ENCODE data around the gene DMBX1.

DMBX1 gene

DNA sequence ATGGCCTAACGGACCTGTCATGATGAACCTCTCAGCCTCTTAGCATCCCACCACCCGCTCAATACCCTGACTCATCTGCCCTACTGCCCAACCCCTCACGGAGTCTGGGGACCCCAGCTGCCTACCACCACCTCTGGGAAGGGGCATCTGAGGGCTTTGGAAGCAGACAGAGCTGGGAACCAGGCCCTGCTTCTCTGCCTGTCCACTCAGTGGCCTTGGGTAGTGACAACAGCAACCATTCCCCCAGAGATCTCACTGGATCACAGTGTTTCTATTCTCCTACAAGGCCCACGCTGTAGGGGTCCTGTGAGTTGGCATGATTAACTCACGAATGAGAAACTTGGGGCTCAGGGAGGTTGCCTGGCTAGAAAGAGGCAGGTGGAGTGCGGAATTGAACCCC is 32.5 kb upstream of the DMBX1 start:
- Histone ChIP-seq H3K36me3 (replicated peaks) (no peaks in the 10 kb centered on the region), H3K27ac (no peak overlapping the region), H3K4me3 (ENCODE audit: low read depth, low read length) (no peak overlapping the region), H3K27me3 (replicated peaks) (peaks cover 52% of the 10 kb centered on the region)
- in situ Hi-C loops (cut with HindIII; ENCODE audit: low pct_ligation_motif_present, low sequenced_read_pairs), result no loop called here
- TF ChIP-seq, protein P1, sequence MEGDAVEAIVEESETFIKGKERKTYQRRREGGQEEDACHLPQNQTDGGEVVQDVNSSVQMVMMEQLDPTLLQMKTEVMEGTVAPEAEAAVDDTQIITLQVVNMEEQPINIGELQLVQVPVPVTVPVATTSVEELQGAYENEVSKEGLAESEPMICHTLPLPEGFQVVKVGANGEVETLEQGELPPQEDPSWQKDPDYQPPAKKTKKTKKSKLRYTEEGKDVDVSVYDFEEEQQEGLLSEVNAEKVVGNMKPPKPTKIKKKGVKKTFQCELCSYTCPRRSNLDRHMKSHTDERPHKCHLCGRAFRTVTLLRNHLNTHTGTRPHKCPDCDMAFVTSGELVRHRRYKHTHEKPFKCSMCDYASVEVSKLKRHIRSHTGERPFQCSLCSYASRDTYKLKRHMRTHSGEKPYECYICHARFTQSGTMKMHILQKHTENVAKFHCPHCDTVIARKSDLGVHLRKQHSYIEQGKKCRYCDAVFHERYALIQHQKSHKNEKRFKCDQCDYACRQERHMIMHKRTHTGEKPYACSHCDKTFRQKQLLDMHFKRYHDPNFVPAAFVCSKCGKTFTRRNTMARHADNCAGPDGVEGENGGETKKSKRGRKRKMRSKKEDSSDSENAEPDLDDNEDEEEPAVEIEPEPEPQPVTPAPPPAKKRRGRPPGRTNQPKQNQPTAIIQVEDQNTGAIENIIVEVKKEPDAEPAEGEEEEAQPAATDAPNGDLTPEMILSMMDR (IDR thresholded peaks at IDR 0.05; ENCODE audit: low read depth, low read length, missing control alignments), result no peak
- no peak for DNase-seq

DNA sequence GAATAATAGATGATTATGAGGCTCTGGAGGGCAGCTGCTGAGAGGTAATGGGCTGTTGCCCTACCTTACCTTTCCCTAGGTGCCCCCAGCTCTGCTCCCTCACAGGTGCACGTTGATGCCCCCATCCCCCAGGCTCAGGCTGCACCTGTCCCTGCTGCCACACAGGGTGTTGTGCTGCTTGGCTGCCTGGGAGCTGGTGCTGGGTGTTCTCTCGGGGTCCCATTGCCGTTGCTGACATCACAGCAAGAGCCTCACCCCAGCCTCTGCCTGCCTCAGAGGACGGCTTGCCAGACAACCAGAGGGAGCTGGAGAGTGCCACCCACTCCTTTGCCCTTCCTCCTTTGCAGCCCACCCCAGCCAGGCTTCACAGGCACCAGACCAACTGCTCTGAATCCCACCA is 31.4 kb upstream of the DMBX1 start:
- Histone ChIP-seq H3K27me3 (replicated peaks) (peaks cover 47% of the 10 kb centered on the region), H3K36me3 (replicated peaks) (no peaks in the 10 kb centered on the region), H3K27ac (no peak overlapping the region), H3K4me3 (ENCODE audit: low read depth, low read length) (no peak overlapping the region)
- TF ChIP-seq, protein P1 (IDR thresholded peaks at IDR 0.05; ENCODE audit: low read depth, low read length, missing control alignments), result no peak
- in situ Hi-C loops (cut with HindIII; ENCODE audit: low pct_ligation_motif_present, low sequenced_read_pairs), result no loop called here
- no peak for DNase-seq

DNA sequence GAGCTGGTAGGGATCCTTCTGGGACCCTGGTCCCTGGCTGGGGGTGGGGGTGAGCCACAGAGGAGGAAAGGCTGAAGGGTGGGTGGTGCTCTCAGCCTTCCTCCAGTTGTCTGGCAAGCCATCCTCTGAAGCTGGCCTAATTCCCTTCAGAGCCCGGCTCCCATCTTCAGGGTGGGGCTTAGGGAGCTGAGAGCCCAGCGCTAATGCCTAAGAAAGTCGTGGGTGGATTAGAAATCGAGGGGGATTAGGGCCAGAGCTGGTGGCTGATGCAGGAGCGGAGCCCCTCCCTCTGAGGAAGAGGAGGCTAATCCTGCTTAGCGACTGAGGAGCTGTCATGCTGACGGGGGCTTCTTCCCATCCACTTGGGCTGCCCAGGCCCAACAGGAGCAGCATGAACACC is 30.8 kb upstream of the DMBX1 start:
- Histone ChIP-seq H3K27ac (no peak overlapping the region), H3K36me3 (replicated peaks) (no peaks in the 10 kb centered on the region), H3K4me3 (ENCODE audit: low read depth, low read length) (no peak overlapping the region), H3K27me3 (replicated peaks) (peaks cover 42% of the 10 kb centered on the region)
- no peak for DNase-seq
- in situ Hi-C loops (cut with HindIII; ENCODE audit: low pct_ligation_motif_present, low sequenced_read_pairs), result no loop called here
- TF ChIP-seq, protein P1 (IDR thresholded peaks at IDR 0.05; ENCODE audit: low read depth, low read length, missing control alignments), result no peak

DNA sequence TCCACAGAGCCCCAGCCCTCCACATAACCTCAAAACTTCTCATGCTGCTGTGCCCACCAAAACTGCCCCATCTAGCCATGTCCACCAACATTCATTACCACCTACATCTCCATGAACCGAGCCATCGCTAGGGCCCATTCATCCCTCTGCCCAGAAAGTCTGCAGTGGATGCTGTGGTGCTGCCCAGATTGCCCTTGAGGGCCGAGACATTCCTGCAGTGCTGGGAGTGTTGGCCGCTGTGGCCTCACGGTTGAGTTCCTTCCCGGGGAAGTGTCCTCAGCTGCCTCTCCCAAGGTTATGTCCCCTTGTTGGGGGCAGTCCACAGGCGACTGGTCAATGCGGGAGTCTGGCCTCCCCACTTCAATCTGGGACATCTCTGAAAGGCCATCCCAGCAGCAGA is 30.3 kb upstream of the DMBX1 start:
- in situ Hi-C loops (cut with HindIII; ENCODE audit: low pct_ligation_motif_present, low sequenced_read_pairs), result no loop called here
- peaks cover 37% of the 10 kb centered on the region for H3K27me3 ChIP-seq (replicated peaks)

DNA sequence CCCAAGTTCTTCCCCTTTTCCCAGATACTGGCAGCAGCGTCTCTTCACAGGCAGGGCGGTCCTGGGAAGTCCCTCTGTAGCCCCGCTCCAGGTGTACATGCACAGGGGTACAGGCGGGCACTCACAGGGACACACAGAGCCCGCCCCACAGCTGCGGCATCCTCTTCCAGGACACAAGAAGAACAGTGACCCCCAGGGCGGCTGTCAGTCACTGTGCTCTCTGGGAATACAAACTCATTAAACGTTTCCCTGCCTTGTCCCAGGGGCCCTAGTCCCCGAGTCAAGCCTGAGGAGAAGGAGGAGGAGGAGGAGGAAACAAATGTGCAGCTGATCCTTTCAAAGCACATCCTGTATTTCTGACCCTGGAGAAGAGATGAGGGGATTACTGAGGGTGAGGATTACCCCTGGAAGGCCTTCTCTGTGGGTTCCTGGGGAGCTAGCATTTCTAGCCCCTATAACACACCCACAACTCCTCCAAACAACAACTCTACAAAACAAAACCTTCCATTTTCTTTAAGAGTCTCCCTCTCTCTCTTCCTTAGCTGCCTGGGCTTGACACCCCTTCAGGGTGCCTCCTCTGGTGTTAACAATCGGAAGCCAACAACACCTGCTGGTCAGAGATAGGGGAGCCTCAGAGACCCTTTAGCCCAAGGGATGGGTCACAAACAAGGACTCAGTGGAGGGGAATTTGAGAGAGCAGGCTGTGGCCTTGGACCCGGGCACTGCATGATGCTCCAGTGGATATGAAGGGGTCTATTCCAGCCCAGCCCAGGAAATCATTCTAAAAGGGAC is 28.4 kb upstream of the DMBX1 start:
- peaks cover 32% of the 10 kb centered on the region for H3K27me3 ChIP-seq (replicated peaks)
- H3K36me3 ChIP-seq (replicated peaks), result no peaks in the 10 kb centered on the region
- in situ Hi-C loops (cut with HindIII; ENCODE audit: low pct_ligation_motif_present, low sequenced_read_pairs), result no loop called here
- no peak for DNase-seq
- no peak overlapping the region for H3K4me3 ChIP-seq (ENCODE audit: low read depth, low read length)
- H3K27ac ChIP-seq, result no peak overlapping the region
- TF ChIP-seq, protein P1 (IDR thresholded peaks at IDR 0.05; ENCODE audit: low read depth, low read length, missing control alignments), result no peak

More for the DNA sequence above, 30.3 kb upstream of the DMBX1 start:
- TF ChIP-seq, protein P1 (IDR thresholded peaks at IDR 0.05; ENCODE audit: low read depth, low read length, missing control alignments), result no peak
- Histone ChIP-seq H3K36me3 (replicated peaks) (no peaks in the 10 kb centered on the region), H3K4me3 (ENCODE audit: low read depth, low read length) (no peak overlapping the region), H3K27ac (no peak overlapping the region)
- no peak for DNase-seq

Data from brain microvascular endothelial cell (primary cell).